Panc1 (cell line): ENCODE results near the gene LRP1B. TPM values are rescaled to one million over a fixed set of nuclear protein-coding genes. Genes with fewer than 3 reads are reported as not detected.

Source experiments
- ATAC-seq: fragments of 200-7000 bp; cut with Tn5 transposase; 2 replicates; pipeline ENCODE4 v1.9.1; 2020; ENCODE audit warnings: mild to moderate bottlenecking, moderate library complexity
- BruUV-seq: library from RNA; stranded (reverse); fragments of 400-500 nt; replicated peaks from 2 replicates; lab custom pipeline; 2021; lab: Mats Ljungman, UMichigan
- CTCF ChIA-PET: fragments of 300-600 bp; sonication (Branson Sonifier 250); formaldehyde crosslinking; loops from one replicate; lab custom pipeline; 2022; ENCODE audit warnings: antibody characterized with exemption; lab: Charles Lee
- POLR2A ChIA-PET: fragments of 300-600 bp; sonication (Branson Sonifier 250); formaldehyde crosslinking; loops from one replicate; lab custom pipeline; 2022; ENCODE audit warnings: antibody characterized with exemption; lab: Charles Lee
- DNase-seq: peaks from one replicate; pipeline ENCODE4 v3.0.0-alpha.2; 2010; ENCODE audit warnings: low read depth, low spot score
- H3K27ac ChIP-seq: 2 replicates; pipeline ENCODE4 v1.5.1; 2011; ENCODE audit warnings: mild to moderate bottlenecking, low read length, inconsistent platforms
- H3K27me3 ChIP-seq: fragments of 200-500 bp; sonication (Bioruptor generic); 2 replicates; pipeline ENCODE4 v1.6.0; 2014; ENCODE audit warnings: low read length, inconsistent platforms; ENCODE audit not compliant: control insufficient read depth, insufficient read depth
- H3K36me3 ChIP-seq: fragments of 200-500 bp; sonication (Bioruptor generic); 2 replicates; pipeline ENCODE4 v1.5.1; 2014; ENCODE audit warnings: inconsistent platforms, mild to moderate bottlenecking, low read length, moderate library complexity; ENCODE audit not compliant: control insufficient read depth, insufficient read depth
- H3K4me1 ChIP-seq: 2 replicates; pipeline ENCODE4 v1.5.1; 2011; ENCODE audit warnings: inconsistent platforms, mild to moderate bottlenecking, low read length, moderate library complexity; ENCODE audit not compliant: control insufficient read depth, insufficient read depth
- H3K4me3 ChIP-seq, 2 experiments: 2 replicates each; pipeline ENCODE4 v1.5.1; 2011 to 2012; ENCODE audit warnings: low read depth in 2 of 2, low read length in 2 of 2, mild to moderate bottlenecking in 2 of 2, inconsistent platforms in 1 of 2, moderate library complexity in 1 of 2
- H3K9me3 ChIP-seq: fragments of 200-500 bp; sonication (Bioruptor generic); 2 replicates; pipeline ENCODE4 v1.5.1; 2014; ENCODE audit warnings: low read depth, mild to moderate bottlenecking, inconsistent platforms, low read length, moderate library complexity; ENCODE audit not compliant: control insufficient read depth, insufficient read depth
- POLR2AphosphoS5 ChIP-seq: IDR thresholded peaks from 2 replicates; pipeline ENCODE4 v1.6.1; 2012; ENCODE audit warnings: mild to moderate bottlenecking, low read depth, low read length, moderate library complexity
- SIN3A ChIP-seq: IDR thresholded peaks from 2 replicates; pipeline ENCODE4 v1.6.1; 2012; ENCODE audit warnings: low read depth, mild to moderate bottlenecking, low read length, moderate library complexity, borderline replicate concordance; ENCODE audit not compliant: insufficient read depth
- TCF7L2 ChIP-seq: IDR thresholded peaks from 2 replicates; pipeline ENCODE4 v1.6.1; 2011; ENCODE audit warnings: mild to moderate bottlenecking, low read depth, low read length, inconsistent platforms
- in situ Hi-C: cut with HindIII; loops from 2 replicates; pipeline ENCODE4 v1.10.0; 2016; ENCODE audit warnings: low sequenced_read_pairs, low pct_unique_long_range_greater_than_20kb
- intact Hi-C: fragments of 100-400 bp; cut with micrococcal nuclease; formaldehyde crosslinking; loops from one replicate; pipeline ENCODE4 v1.10.0; 2022; ENCODE audit not compliant: unreplicated experiment
- total RNA-seq: library from RNA; stranded (reverse); gene quantifications from one replicate; pipeline ENCODE4 v1.2.1, GENCODE V29; 2021; ENCODE audit not compliant: unreplicated experiment
- TF ChIP-seq, protein P1 (sequence below): fragments of 450-650 bp; IDR thresholded peaks from 2 replicates; pipeline ENCODE4 v1.5.1; 2017; ENCODE audit warnings: mild to moderate bottlenecking
- TF ChIP-seq, protein P2 (sequence below), 2 experiments: IDR thresholded peaks; 2 replicates each; pipeline ENCODE4 v1.6.1; 2011 to 2012; ENCODE audit warnings: low read depth in 2 of 2, control low read depth in 1 of 2, low read length in 1 of 2, mild to moderate bottlenecking in 1 of 2, moderate library complexity in 1 of 2; ENCODE audit not compliant: insufficient read depth in 1 of 2

LRP1B gene
- total RNA-seq, 1 experiment from 2014 or later: 0.54 TPM

GRCh38 chr2:141707486-141707885 is 423.3 kb downstream of the LRP1B start:
- Histone ChIP-seq H3K4me1 (no peaks in the 10 kb centered on the region), H3K27ac (no peak overlapping the region), H3K4me3 (no peak overlapping the region), H3K9me3 (no peaks in the 10 kb centered on the region), H3K27me3 (no peaks in the 10 kb centered on the region), H3K36me3 (no peaks in the 10 kb centered on the region)
- BruUV-seq: no TSS peak
- intact Hi-C loops (no loop called here), in situ Hi-C loops (no loop called here)
- no peak for DNase-seq
- ATAC-seq: no peak
- ChIA-PET POLR2A (no interaction called here), CTCF (no interaction called here)
- TF ChIP-seq, protein P1, sequence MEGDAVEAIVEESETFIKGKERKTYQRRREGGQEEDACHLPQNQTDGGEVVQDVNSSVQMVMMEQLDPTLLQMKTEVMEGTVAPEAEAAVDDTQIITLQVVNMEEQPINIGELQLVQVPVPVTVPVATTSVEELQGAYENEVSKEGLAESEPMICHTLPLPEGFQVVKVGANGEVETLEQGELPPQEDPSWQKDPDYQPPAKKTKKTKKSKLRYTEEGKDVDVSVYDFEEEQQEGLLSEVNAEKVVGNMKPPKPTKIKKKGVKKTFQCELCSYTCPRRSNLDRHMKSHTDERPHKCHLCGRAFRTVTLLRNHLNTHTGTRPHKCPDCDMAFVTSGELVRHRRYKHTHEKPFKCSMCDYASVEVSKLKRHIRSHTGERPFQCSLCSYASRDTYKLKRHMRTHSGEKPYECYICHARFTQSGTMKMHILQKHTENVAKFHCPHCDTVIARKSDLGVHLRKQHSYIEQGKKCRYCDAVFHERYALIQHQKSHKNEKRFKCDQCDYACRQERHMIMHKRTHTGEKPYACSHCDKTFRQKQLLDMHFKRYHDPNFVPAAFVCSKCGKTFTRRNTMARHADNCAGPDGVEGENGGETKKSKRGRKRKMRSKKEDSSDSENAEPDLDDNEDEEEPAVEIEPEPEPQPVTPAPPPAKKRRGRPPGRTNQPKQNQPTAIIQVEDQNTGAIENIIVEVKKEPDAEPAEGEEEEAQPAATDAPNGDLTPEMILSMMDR: no peak
- TF ChIP-seq, protein P2, sequence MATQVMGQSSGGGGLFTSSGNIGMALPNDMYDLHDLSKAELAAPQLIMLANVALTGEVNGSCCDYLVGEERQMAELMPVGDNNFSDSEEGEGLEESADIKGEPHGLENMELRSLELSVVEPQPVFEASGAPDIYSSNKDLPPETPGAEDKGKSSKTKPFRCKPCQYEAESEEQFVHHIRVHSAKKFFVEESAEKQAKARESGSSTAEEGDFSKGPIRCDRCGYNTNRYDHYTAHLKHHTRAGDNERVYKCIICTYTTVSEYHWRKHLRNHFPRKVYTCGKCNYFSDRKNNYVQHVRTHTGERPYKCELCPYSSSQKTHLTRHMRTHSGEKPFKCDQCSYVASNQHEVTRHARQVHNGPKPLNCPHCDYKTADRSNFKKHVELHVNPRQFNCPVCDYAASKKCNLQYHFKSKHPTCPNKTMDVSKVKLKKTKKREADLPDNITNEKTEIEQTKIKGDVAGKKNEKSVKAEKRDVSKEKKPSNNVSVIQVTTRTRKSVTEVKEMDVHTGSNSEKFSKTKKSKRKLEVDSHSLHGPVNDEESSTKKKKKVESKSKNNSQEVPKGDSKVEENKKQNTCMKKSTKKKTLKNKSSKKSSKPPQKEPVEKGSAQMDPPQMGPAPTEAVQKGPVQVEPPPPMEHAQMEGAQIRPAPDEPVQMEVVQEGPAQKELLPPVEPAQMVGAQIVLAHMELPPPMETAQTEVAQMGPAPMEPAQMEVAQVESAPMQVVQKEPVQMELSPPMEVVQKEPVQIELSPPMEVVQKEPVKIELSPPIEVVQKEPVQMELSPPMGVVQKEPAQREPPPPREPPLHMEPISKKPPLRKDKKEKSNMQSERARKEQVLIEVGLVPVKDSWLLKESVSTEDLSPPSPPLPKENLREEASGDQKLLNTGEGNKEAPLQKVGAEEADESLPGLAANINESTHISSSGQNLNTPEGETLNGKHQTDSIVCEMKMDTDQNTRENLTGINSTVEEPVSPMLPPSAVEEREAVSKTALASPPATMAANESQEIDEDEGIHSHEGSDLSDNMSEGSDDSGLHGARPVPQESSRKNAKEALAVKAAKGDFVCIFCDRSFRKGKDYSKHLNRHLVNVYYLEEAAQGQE (IDR thresholded peaks at IDR 0.05; ENCODE audit: insufficient read depth in 1 of 2, low read depth in 2 of 2, low read length in 1 of 2): no peak
- TF ChIP-seq TCF7L2 (no peak), SIN3A (no peak), POLR2AphosphoS5 (no peak)

DNA sequence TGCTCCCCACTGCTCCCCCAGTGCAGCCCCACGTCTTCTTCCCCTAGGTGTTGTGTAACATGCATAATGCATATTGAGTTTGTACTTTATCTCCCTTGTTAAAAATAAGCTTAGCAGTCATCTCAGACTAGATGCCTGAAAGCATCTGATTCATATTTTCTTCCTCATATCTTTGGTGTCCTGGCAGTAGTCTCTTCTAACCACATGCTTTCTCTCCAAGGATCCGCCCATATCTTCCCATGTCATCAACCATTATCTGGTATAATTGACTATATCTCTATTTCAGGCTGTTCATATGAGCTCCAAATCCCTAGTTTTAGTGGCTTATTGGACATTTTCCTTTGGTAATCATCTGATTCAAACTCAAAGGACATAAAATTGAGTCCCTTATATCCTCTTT is 426.3 kb downstream of the LRP1B start:
- BruUV-seq: no TSS peak
- Histone ChIP-seq H3K4me1 (no peaks in the 10 kb centered on the region), H3K9me3 (no peaks in the 10 kb centered on the region), H3K4me3 (no peak overlapping the region), H3K27me3 (no peaks in the 10 kb centered on the region), H3K36me3 (no peaks in the 10 kb centered on the region), H3K27ac (no peak overlapping the region)
- in situ Hi-C loops: no loop called here
- ATAC-seq (no peak), DNase-seq (no peak)
- intact Hi-C loops: no loop called here
- POLR2A ChIA-PET: no interaction called here
- TF ChIP-seq, protein P2 (IDR thresholded peaks at IDR 0.05; ENCODE audit: insufficient read depth in 1 of 2, low read depth in 2 of 2, low read length in 1 of 2): no peak
- no peak for TF ChIP-seq TCF7L2
- TF ChIP-seq POLR2AphosphoS5: no peak
- CTCF ChIA-PET: no interaction called here
